ENCODE measurements around the gene FTO.

DNA sequence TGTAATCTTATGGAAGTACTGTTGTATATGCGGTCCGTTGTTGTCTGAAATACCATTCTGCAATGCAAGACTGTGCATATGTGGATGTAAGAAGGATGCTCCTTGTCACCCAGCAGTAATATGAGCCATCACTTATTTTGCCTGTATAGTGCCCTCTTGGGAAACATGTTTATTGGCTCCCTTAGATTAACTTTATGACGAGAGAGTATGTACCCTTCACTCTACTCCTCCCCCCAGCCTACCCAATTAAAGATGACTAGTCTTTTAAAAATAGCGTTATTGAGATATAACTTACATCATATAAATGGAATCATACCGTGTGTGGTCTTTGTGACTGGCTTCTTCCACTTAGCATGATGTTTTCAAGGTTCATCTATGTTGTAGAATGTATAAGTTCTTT is 33.6 kb downstream of the FTO start:
- TF ChIP-seq NR1H2 (CRISPR knock-in tag; IDR thresholded peaks at IDR 0.05) (no peak), TCF7 (CRISPR knock-in tag; IDR thresholded peaks at IDR 0.05; ENCODE audit: low read depth) (no peak), NFYB (CRISPR knock-in tag; conservative IDR thresholded peaks at IDR 0.05; ENCODE audit: low read depth) (no peak), ESRRA (CRISPR knock-in tag; IDR thresholded peaks at IDR 0.05; ENCODE audit: borderline replicate concordance) (no peak)
- TF ChIP-seq, protein P1, sequence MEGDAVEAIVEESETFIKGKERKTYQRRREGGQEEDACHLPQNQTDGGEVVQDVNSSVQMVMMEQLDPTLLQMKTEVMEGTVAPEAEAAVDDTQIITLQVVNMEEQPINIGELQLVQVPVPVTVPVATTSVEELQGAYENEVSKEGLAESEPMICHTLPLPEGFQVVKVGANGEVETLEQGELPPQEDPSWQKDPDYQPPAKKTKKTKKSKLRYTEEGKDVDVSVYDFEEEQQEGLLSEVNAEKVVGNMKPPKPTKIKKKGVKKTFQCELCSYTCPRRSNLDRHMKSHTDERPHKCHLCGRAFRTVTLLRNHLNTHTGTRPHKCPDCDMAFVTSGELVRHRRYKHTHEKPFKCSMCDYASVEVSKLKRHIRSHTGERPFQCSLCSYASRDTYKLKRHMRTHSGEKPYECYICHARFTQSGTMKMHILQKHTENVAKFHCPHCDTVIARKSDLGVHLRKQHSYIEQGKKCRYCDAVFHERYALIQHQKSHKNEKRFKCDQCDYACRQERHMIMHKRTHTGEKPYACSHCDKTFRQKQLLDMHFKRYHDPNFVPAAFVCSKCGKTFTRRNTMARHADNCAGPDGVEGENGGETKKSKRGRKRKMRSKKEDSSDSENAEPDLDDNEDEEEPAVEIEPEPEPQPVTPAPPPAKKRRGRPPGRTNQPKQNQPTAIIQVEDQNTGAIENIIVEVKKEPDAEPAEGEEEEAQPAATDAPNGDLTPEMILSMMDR (IDR thresholded peaks at IDR 0.05): no peak
- TF ChIP-seq, protein P2, sequence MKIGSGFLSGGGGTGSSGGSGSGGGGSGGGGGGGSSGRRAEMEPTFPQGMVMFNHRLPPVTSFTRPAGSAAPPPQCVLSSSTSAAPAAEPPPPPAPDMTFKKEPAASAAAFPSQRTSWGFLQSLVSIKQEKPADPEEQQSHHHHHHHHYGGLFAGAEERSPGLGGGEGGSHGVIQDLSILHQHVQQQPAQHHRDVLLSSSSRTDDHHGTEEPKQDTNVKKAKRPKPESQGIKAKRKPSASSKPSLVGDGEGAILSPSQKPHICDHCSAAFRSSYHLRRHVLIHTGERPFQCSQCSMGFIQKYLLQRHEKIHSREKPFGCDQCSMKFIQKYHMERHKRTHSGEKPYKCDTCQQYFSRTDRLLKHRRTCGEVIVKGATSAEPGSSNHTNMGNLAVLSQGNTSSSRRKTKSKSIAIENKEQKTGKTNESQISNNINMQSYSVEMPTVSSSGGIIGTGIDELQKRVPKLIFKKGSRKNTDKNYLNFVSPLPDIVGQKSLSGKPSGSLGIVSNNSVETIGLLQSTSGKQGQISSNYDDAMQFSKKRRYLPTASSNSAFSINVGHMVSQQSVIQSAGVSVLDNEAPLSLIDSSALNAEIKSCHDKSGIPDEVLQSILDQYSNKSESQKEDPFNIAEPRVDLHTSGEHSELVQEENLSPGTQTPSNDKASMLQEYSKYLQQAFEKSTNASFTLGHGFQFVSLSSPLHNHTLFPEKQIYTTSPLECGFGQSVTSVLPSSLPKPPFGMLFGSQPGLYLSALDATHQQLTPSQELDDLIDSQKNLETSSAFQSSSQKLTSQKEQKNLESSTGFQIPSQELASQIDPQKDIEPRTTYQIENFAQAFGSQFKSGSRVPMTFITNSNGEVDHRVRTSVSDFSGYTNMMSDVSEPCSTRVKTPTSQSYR (CRISPR knock-in tag; IDR thresholded peaks at IDR 0.05): no peak
